ENCODE data around the gene OR2L2.

OR2L2 gene

GRCh38 chr1:248047008-248047407 lies 17.1 kb downstream of the OR2L2 start:
- Histone ChIP-seq H3K27ac (replicated peaks) (no peak overlapping the region), H3K27me3 (ENCODE audit: insufficient read depth, poor library complexity, severe bottlenecking) (no peaks in the 10 kb centered on the region), H3K4me3 (replicated peaks; ENCODE audit: insufficient read depth, low read length) (no peak overlapping the region)
- DNase-seq (ENCODE audit: low read depth in 1 of 2, low spot score in 1 of 2), result no peak
- no peak for TF ChIP-seq SPI1 (IDR thresholded peaks at IDR 0.05; ENCODE audit: borderline replicate concordance, low read depth)
- TF ChIP-seq POLR2AphosphoS5 (IDR thresholded peaks at IDR 0.05; ENCODE audit: low read depth), result no peak
- TF ChIP-seq GABPA (IDR thresholded peaks at IDR 0.05; ENCODE audit: low read depth), result no peak
- TF ChIP-seq REST (IDR thresholded peaks at IDR 0.05; ENCODE audit: insufficient replicate concordance, low read depth), result no peak
- TF ChIP-seq CTCF (IDR thresholded peaks at IDR 0.05; ENCODE audit: insufficient read depth, low read length), result no peak

DNA sequence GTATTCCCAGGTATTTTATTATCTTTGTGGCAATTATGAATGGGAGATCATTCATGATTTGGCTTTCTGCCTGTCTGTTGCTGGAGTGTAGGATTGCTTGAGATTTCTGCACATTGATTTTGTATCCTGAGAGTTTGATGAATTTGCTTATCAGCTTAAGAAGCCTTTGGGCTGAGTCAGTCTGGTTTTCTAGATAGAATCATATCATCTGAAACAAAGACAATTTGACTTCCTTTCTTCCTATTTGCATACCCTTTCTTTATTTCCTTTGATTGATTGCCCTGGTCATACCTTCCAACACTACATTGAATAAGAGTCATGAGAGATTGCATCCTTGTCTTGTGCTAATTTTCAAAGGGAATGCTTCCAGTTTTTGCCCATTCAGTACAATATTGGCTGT lies 24.8 kb downstream of the OR2L2 start:
- TF ChIP-seq SPI1 (IDR thresholded peaks at IDR 0.05; ENCODE audit: borderline replicate concordance, low read depth), result no peak
- Histone ChIP-seq H3K27me3 (ENCODE audit: insufficient read depth, poor library complexity, severe bottlenecking) (no peaks in the 10 kb centered on the region), H3K4me3 (replicated peaks; ENCODE audit: insufficient read depth, low read length) (no peak overlapping the region), H3K27ac (replicated peaks) (no peak overlapping the region)
- no peak for DNase-seq (ENCODE audit: low read depth in 1 of 2, low spot score in 1 of 2)

DNA sequence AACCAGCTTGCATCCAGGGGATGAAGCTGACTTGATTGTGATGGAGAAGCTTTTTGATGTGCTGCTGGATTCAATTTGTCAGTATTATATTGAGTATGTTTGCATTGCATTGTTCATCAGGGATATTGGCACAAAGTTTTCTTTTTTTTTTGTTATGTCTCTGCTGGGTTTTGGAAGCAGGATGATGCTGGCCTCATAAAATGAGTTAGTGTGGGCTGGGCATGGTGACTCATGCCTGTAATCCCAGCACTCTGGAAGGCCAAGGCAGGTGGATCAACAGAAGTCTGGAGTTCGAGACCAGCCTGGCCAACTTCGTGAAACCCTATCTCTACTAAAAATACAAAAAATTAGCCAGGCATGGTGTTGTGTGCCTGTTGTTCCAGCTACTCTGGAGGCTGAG lies 25.4 kb downstream of the OR2L2 start:
- TF ChIP-seq CTCF (IDR thresholded peaks at IDR 0.05; ENCODE audit: insufficient read depth, low read length) (no peak), GABPA (IDR thresholded peaks at IDR 0.05; ENCODE audit: low read depth) (no peak), REST (IDR thresholded peaks at IDR 0.05; ENCODE audit: insufficient replicate concordance, low read depth) (no peak), SPI1 (IDR thresholded peaks at IDR 0.05; ENCODE audit: borderline replicate concordance, low read depth) (no peak), POLR2AphosphoS5 (IDR thresholded peaks at IDR 0.05; ENCODE audit: low read depth) (no peak)
- Histone ChIP-seq H3K27ac (replicated peaks) (no peak overlapping the region), H3K27me3 (ENCODE audit: insufficient read depth, poor library complexity, severe bottlenecking) (no peaks in the 10 kb centered on the region), H3K4me3 (replicated peaks; ENCODE audit: insufficient read depth, low read length) (no peak overlapping the region)
- no peak for DNase-seq (ENCODE audit: low read depth in 1 of 2, low spot score in 1 of 2)

DNA sequence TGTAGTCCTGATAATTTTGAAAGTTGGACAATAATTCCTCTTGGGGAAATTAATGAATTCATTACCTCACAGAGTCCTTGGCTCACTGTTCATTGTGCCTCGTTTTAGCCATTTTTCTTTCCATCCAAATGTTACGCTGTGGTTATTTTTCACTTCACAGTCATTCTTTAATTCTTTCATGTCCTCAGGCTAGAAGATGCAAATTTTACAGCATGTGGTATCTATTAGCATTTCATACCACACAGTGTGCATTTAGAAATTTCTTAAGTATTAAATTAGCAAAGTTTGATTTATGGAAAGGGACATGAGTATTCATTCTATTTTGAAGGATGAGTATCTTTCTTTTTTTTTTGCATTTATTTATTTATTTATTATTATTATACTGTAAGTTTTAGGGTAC lies 35.2 kb downstream of the OR2L2 start:
- no peak for DNase-seq (ENCODE audit: low read depth in 1 of 2, low spot score in 1 of 2)
- no peak for TF ChIP-seq GABPA (IDR thresholded peaks at IDR 0.05; ENCODE audit: low read depth)
- no peak for TF ChIP-seq REST (IDR thresholded peaks at IDR 0.05; ENCODE audit: insufficient replicate concordance, low read depth)
- TF ChIP-seq CTCF (IDR thresholded peaks at IDR 0.05; ENCODE audit: insufficient read depth, low read length), result no peak
- no peak for TF ChIP-seq SPI1 (IDR thresholded peaks at IDR 0.05; ENCODE audit: borderline replicate concordance, low read depth)
- no peak for TF ChIP-seq POLR2AphosphoS5 (IDR thresholded peaks at IDR 0.05; ENCODE audit: low read depth)
- Histone ChIP-seq H3K27me3 (ENCODE audit: insufficient read depth, poor library complexity, severe bottlenecking) (no peaks in the 10 kb centered on the region), H3K4me3 (replicated peaks; ENCODE audit: insufficient read depth, low read length) (no peak overlapping the region), H3K27ac (replicated peaks) (no peak overlapping the region)

Measured in HL-60 (cell line).